Activated CD4-positive, alpha-beta T cell treated with anti-CD3 and anti-CD28 coated beads for 1 hour (primary cell): ENCODE results near the gene CRISPLD2.

Experiments
- DNase-seq: peaks from one replicate; pipeline ENCODE4 v3.0.0-alpha.2; 2020

Gene CRISPLD2

GRCh38 chr16:84917492-84917891, 97.7 kb downstream of the CRISPLD2 start:
- DNase-seq: no peak

- no peak for DNase-seq
Measured at GRCh38 chr16:84918006-84918909, 98.5 kb downstream of the CRISPLD2 start.

GRCh38 chr16:84919269-84919668, 99.5 kb downstream of the CRISPLD2 start:
- no peak for DNase-seq

- no peak for DNase-seq
Measured at GRCh38 chr16:84919708-84920107, 99.9 kb downstream of the CRISPLD2 start.

GRCh38 chr16:84920333-84920732, 100.5 kb downstream of the CRISPLD2 start:
- DNase-seq: no peak

- DNase-seq: no peak
Measured at GRCh38 chr16:84922351-84923120, 102.8 kb downstream of the CRISPLD2 start.

GRCh38 chr16:84924331-84925091, 104.7 kb downstream of the CRISPLD2 start:
- no peak for DNase-seq

- DNase-seq: peak; percentile 52
Measured at GRCh38 chr16:84925092-84925772, 105.4 kb downstream of the CRISPLD2 start.

GRCh38 chr16:84925773-84926372, 106.1 kb downstream of the CRISPLD2 start:
- no peak for DNase-seq

- no peak for DNase-seq
Measured at GRCh38 chr16:84926462-84926861, 106.7 kb downstream of the CRISPLD2 start.

- no peak for DNase-seq
Measured at GRCh38 chr16:84927621-84928591, 108.1 kb downstream of the CRISPLD2 start.

- DNase-seq: no peak
Measured at GRCh38 chr16:84928679-84929420, 109.1 kb downstream of the CRISPLD2 start.

- DNase-seq: no peak
Measured at GRCh38 chr16:84929421-84930297, 109.9 kb downstream of the CRISPLD2 start.

- DNase-seq: no peak
Measured at GRCh38 chr16:84930298-84931106, 110.7 kb downstream of the CRISPLD2 start.

- no peak for DNase-seq
Measured at GRCh38 chr16:84931107-84931494, 111.3 kb downstream of the CRISPLD2 start.

- DNase-seq: no peak
Measured at GRCh38 chr16:84931506-84931905, 111.7 kb downstream of the CRISPLD2 start.

- DNase-seq: no peak
Measured at GRCh38 chr16:84932681-84933080, 112.9 kb downstream of the CRISPLD2 start.
